HCT116 (cell line): ENCODE data around the gene DDX20. TPM values are rescaled to one million over a fixed set of nuclear protein-coding genes. Genes with fewer than 3 reads are reported as not detected.

Experiments used
- ATAC-seq: fragments of 200-7000 bp; cut with Tn5 transposase; 2 replicates; pipeline ENCODE4 v1.9.1; 2020; ENCODE audit warnings: mild to moderate bottlenecking, moderate library complexity
- BruUV-seq: library from RNA; stranded (reverse); fragments of 400-500 nt; replicated peaks from 2 replicates; lab custom pipeline; 2021; lab: Mats Ljungman, UMichigan
- CTCF ChIA-PET: fragments of 300-600 bp; sonication (Branson Sonifier 250); formaldehyde crosslinking; loops from one replicate; lab custom pipeline; 2021; ENCODE audit warnings: antibody characterized with exemption; lab: Charles Lee
- POLR2A ChIA-PET: fragments of 300-600, 350-600 bp; sonication (Branson Sonifier 250); formaldehyde crosslinking; loops from one replicate; lab custom pipeline; 2021; ENCODE audit warnings: antibody characterized with exemption; lab: Charles Lee
- RAD21 ChIA-PET, 2 experiments: fragments of 300-600 bp; sonication (Branson Sonifier 250); formaldehyde crosslinking; loops; one replicate each; lab custom pipeline; 2023; ENCODE audit warnings: low total read pairs in 2 of 2; ENCODE audit not compliant: uncharacterized antibody in 2 of 2, unreplicated experiment in 2 of 2, low non-redundant PET in 1 of 2; lab: Charles Lee
- DNase-seq: peaks from one replicate; pipeline ENCODE4 v3.0.0-alpha.2; 2010; ENCODE audit warnings: low read depth, low spot score
- H2AFZ ChIP-seq: fragments of 200-600 bp; shearing (Covaris generic), sonication (generic); 2 replicates; pipeline ENCODE4 v1.6.1; 2017; ENCODE audit warnings: low read depth, mixed run types, mixed read lengths, antibody characterized with exemption, low read length; ENCODE audit not compliant: poor library complexity, severe bottlenecking
- H3K27ac ChIP-seq: 2 replicates; pipeline ENCODE4 v1.5.1; 2012; ENCODE audit warnings: low read depth, low read length
- H3K27me3 ChIP-seq: fragments of 200-600 bp; sonication (generic); 2 replicates; pipeline ENCODE4 v1.6.1; 2016; ENCODE audit warnings: mixed run types, low read length, mixed read lengths; ENCODE audit not compliant: insufficient read depth
- H3K36me3 ChIP-seq, 2 experiments: fragments of 200-500 bp in 1 of 2; fragments of 200-600 bp in 1 of 2; sonication (Bioruptor generic) in 1 of 2; sonication (generic) in 1 of 2; 2 replicates each; pipeline versions ENCODE4 v1.5.1 to v1.6.1; 2014 to 2016; ENCODE audit warnings: low read length in 2 of 2, inconsistent platforms in 1 of 2, mixed read lengths in 1 of 2, mixed run types in 1 of 2; ENCODE audit not compliant: insufficient read depth in 2 of 2, control insufficient read depth in 1 of 2
- H3K4me1 ChIP-seq, 2 experiments: fragments of 200-600 bp in 1 of 2; sonication (generic) in 1 of 2; 2 replicates each; pipeline versions ENCODE4 v1.5.1 to v1.6.1; 2012 to 2017; ENCODE audit warnings: low read length in 2 of 2, inconsistent platforms in 1 of 2, mild to moderate bottlenecking in 1 of 2, mixed read lengths in 1 of 2, mixed run types in 1 of 2, moderate library complexity in 1 of 2; ENCODE audit not compliant: insufficient read depth in 2 of 2, control insufficient read depth in 1 of 2
- H3K4me2 ChIP-seq: fragments of 200-600 bp; sonication (generic); 2 replicates; pipeline ENCODE4 v1.6.1; 2017; ENCODE audit warnings: mixed run types, low read length, mixed read lengths
- H3K4me3 ChIP-seq, 2 experiments: fragments of 200-600 bp in 1 of 2; sonication (generic) in 1 of 2; replicated peaks in 1 of 2; 2 replicates each; pipeline ENCODE4 v1.5.1; 2011 to 2016; ENCODE audit warnings: low read length in 2 of 2, control low read depth in 1 of 2, low read depth in 1 of 2, mild to moderate bottlenecking in 1 of 2, mixed read lengths in 1 of 2, mixed run types in 1 of 2
- H3K79me2 ChIP-seq: fragments of 200-600 bp; sonication (generic); 2 replicates; pipeline ENCODE4 v1.6.1; 2017; ENCODE audit warnings: mild to moderate bottlenecking, mixed run types, low read length, moderate library complexity, mixed read lengths; ENCODE audit not compliant: insufficient read depth
- H3K9ac ChIP-seq: fragments of 200-600 bp; sonication (generic); 2 replicates; pipeline ENCODE4 v1.6.1; 2016; ENCODE audit warnings: low read length, mixed read lengths
- H3K9me2 ChIP-seq: fragments of 200-600 bp; sonication (generic), shearing (Covaris generic); 2 replicates; pipeline ENCODE4 v1.6.1; 2017; ENCODE audit warnings: mixed run types, mild to moderate bottlenecking, moderate library complexity; ENCODE audit not compliant: insufficient read depth
- H3K9me3 ChIP-seq, 2 experiments: fragments of 200-500 bp in 1 of 2; fragments of 200-600 bp in 1 of 2; sonication (Bioruptor generic) in 1 of 2; sonication (generic) in 1 of 2; 2 replicates each; pipeline ENCODE4 v1.6.1; 2014 to 2017; ENCODE audit warnings: low read length in 2 of 2, mixed read lengths in 2 of 2, inconsistent platforms in 1 of 2, low read depth in 1 of 2, mild to moderate bottlenecking in 1 of 2, mixed run types in 1 of 2, moderate library complexity in 1 of 2; ENCODE audit not compliant: control insufficient read depth in 1 of 2, insufficient read depth in 1 of 2
- H4K20me1 ChIP-seq: fragments of 200-600 bp; sonication (generic), shearing (Covaris generic); 2 replicates; pipeline ENCODE4 v1.6.1; 2017; ENCODE audit warnings: mixed run types, mild to moderate bottlenecking, moderate library complexity; ENCODE audit not compliant: insufficient read depth
- CBX3 ChIP-seq: IDR thresholded peaks from 2 replicates; pipeline ENCODE4 v1.6.1; 2012; ENCODE audit warnings: low read depth
- CEBPB ChIP-seq: IDR thresholded peaks from 2 replicates; pipeline ENCODE4 v1.6.1; 2012; ENCODE audit warnings: low read depth
- EGR1 ChIP-seq: IDR thresholded peaks from 2 replicates; pipeline ENCODE4 v1.6.1; 2012; ENCODE audit warnings: low read depth
- ELF1 ChIP-seq: IDR thresholded peaks from 2 replicates; pipeline ENCODE4 v1.6.1; 2012; ENCODE audit warnings: low read depth, borderline replicate concordance
- EZH2 ChIP-seq: fragments of 200-600 bp; sonication (generic); IDR thresholded peaks from 2 replicates; pipeline ENCODE4 v1.6.1; 2017; ENCODE audit warnings: antibody characterized with exemption, mixed run types
- EZH2phosphoT487 ChIP-seq: fragments of 200-600 bp; IDR thresholded peaks from 2 replicates; pipeline ENCODE4 v1.6.1; 2018; ENCODE audit warnings: antibody characterized with exemption, borderline replicate concordance
- RAD21 ChIP-seq: IDR thresholded peaks from 2 replicates; pipeline ENCODE4 v1.6.1; 2012; ENCODE audit warnings: low read depth, mild to moderate bottlenecking
- SIN3A ChIP-seq: IDR thresholded peaks from 2 replicates; pipeline ENCODE4 v1.6.1; 2012; ENCODE audit warnings: low read depth
- SP1 ChIP-seq: IDR thresholded peaks from 2 replicates; pipeline ENCODE4 v1.6.1; 2012; ENCODE audit warnings: low read depth
- TCF7L2 ChIP-seq: IDR thresholded peaks from 2 replicates; pipeline ENCODE4 v1.7.0; 2011; ENCODE audit warnings: borderline replicate concordance, inconsistent platforms; ENCODE audit not compliant: insufficient read depth, insufficient read length; ENCODE audit errors: extremely low read depth
- YY1 ChIP-seq: IDR thresholded peaks from 2 replicates; pipeline ENCODE4 v1.6.1; 2011; ENCODE audit warnings: low read length, low read depth, moderate library complexity, mild to moderate bottlenecking; ENCODE audit not compliant: insufficient replicate concordance; ENCODE audit errors: extremely low read depth
- ZFX ChIP-seq: fragments of 450-650 bp; IDR thresholded peaks from 2 replicates; pipeline ENCODE4 v1.6.1; 2017
- ZNF274 ChIP-seq: fragments of 200-500 bp; sonication (Bioruptor generic); IDR thresholded peaks from 2 replicates; pipeline ENCODE4 v1.6.1; 2014; ENCODE audit warnings: mild to moderate bottlenecking, low read depth, low read length, inconsistent platforms
- intact Hi-C: fragments of 100-400 bp; cut with micrococcal nuclease; formaldehyde crosslinking; loops from 2 replicates; pipeline ENCODE4 v1.10.0; 2022
- total RNA-seq: library from RNA; stranded (reverse); gene quantifications from one replicate; pipeline ENCODE4 v1.2.1, GENCODE V29; 2021; ENCODE audit not compliant: unreplicated experiment
- TF ChIP-seq, protein P1 (sequence below): IDR thresholded peaks from 2 replicates; pipeline ENCODE4 v1.6.1; 2012
- TF ChIP-seq, protein P2 (sequence below): IDR thresholded peaks from 2 replicates; pipeline ENCODE4 v1.6.1; 2011; ENCODE audit warnings: mild to moderate bottlenecking, low read length, moderate library complexity; ENCODE audit not compliant: insufficient replicate concordance; ENCODE audit errors: extremely low read depth
- TF ChIP-seq, protein P3 (sequence below): IDR thresholded peaks from 2 replicates; pipeline ENCODE4 v1.6.1; 2012
- TF ChIP-seq, protein P4 (sequence below): IDR thresholded peaks from 2 replicates; pipeline ENCODE4 v1.6.1; 2012; ENCODE audit warnings: low read depth

Gene DDX20
- total RNA-seq, 1 experiment from 2014 or later, result 14.9 TPM

DNA sequence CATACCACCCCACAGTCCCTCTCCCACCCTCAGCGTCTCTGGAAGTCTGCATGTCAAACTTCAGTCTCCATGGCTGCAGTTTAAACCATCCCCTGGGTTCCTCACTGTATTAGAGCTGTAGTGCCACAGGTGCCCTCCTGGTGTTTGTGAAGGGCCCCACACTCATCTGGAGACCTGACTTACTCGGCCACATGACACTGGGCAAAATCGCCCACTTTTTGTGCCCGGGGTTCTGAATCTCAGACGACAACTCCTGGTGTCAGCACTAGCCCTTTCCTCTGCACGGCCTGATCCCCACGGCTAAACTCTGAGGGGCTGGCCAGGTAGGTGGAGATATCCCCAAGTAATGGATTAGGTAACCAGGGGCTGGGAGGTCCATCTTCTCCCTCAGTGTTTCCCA is 23.0 kb upstream of the DDX20 start (continued):
- TF ChIP-seq, protein P1, sequence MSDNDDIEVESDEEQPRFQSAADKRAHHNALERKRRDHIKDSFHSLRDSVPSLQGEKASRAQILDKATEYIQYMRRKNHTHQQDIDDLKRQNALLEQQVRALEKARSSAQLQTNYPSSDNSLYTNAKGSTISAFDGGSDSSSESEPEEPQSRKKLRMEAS, result no peak
- no peak for TF ChIP-seq SP1
- TF ChIP-seq, protein P2, sequence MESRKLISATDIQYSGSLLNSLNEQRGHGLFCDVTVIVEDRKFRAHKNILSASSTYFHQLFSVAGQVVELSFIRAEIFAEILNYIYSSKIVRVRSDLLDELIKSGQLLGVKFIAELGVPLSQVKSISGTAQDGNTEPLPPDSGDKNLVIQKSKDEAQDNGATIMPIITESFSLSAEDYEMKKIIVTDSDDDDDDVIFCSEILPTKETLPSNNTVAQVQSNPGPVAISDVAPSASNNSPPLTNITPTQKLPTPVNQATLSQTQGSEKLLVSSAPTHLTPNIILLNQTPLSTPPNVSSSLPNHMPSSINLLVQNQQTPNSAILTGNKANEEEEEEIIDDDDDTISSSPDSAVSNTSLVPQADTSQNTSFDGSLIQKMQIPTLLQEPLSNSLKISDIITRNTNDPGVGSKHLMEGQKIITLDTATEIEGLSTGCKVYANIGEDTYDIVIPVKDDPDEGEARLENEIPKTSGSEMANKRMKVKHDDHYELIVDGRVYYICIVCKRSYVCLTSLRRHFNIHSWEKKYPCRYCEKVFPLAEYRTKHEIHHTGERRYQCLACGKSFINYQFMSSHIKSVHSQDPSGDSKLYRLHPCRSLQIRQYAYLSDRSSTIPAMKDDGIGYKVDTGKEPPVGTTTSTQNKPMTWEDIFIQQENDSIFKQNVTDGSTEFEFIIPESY, result no peak
- TF ChIP-seq EZH2phosphoT487, result no peak
- TF ChIP-seq, protein P3, sequence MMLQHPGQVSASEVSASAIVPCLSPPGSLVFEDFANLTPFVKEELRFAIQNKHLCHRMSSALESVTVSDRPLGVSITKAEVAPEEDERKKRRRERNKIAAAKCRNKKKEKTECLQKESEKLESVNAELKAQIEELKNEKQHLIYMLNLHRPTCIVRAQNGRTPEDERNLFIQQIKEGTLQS, result no peak
- TF ChIP-seq ZFX, result no peak
- no peak for TF ChIP-seq YY1
- TF ChIP-seq TCF7L2, result no peak
- no peak for TF ChIP-seq ELF1
- no peak for TF ChIP-seq ZNF274
- TF ChIP-seq, all 23 proteins: peak for 0

DNA sequence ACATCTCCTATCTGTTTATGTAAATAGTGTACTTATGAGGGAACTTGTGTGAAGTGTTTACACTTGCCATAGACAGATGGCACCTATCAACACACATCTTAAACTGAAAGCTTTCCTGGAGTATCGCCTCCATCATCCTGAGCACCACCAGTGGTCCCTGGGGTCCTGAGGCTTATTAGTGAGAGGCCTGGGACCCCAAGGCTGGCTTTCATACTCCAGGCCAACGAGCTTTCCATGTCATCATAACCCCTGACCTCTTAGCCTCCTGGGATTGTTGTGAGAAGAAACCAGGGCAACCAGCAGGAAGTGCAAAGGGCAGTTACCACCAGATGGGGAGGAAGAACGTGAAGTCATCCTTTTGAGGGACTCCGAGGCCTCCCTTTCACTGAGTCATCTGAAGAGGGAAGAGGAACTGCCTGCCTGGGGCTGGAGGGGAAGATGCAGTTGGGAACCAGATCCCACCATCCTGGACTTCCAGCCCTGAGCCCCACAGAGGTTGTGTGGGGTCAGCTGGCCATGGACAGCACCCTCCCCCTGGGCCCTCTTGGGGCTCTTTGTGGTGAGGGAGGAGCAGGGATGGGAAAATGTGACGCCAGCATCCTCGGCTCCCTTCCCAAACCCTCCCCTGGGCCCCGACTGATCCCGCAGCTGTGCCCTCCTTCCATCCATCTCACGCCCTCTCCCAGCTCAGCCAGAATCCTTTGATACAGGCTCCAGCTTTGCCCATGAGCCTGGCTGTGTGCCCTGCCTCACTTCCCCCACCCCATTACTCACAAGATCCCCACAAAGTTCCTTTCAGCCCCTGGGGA is 22.3 kb upstream of the DDX20 start:
- BruUV-seq, result no TSS peak
- Histone ChIP-seq H3K4me1 (peaks cover 9 to 10% of the 10 kb centered on the region in 2 experiments; a peak in 3 of 4 replicates), H3K27me3 (no peaks in the 10 kb centered on the region), H4K20me1 (no peaks in the 10 kb centered on the region), H2AFZ (no peak overlapping the region), H3K4me3 (no peak overlapping the region), H3K79me2 (no peaks in the 10 kb centered on the region), H3K9me2 (no peaks in the 10 kb centered on the region), H3K4me2 (no peak overlapping the region), H3K27ac (no peak overlapping the region), H3K9ac (no peak overlapping the region), H3K9me3 (no peaks in the 10 kb centered on the region), H3K36me3 (no peaks in the 10 kb centered on the region)
- ATAC-seq, result no peak
- DNase-seq, result no peak
- intact Hi-C loops, result no loop called here
- ChIA-PET RAD21 (no interaction called here), POLR2A (no interaction called here), CTCF (no interaction called here)
- TF ChIP-seq, protein P1, result no peak
- TF ChIP-seq CEBPB (no peak), SIN3A (no peak), ZFX (no peak), ZNF274 (no peak), SP1 (no peak), EZH2phosphoT487 (no peak), EZH2 (no peak), EGR1 (no peak), TCF7L2 (no peak), RAD21 (no peak), CBX3 (no peak)
- TF ChIP-seq, protein P4, sequence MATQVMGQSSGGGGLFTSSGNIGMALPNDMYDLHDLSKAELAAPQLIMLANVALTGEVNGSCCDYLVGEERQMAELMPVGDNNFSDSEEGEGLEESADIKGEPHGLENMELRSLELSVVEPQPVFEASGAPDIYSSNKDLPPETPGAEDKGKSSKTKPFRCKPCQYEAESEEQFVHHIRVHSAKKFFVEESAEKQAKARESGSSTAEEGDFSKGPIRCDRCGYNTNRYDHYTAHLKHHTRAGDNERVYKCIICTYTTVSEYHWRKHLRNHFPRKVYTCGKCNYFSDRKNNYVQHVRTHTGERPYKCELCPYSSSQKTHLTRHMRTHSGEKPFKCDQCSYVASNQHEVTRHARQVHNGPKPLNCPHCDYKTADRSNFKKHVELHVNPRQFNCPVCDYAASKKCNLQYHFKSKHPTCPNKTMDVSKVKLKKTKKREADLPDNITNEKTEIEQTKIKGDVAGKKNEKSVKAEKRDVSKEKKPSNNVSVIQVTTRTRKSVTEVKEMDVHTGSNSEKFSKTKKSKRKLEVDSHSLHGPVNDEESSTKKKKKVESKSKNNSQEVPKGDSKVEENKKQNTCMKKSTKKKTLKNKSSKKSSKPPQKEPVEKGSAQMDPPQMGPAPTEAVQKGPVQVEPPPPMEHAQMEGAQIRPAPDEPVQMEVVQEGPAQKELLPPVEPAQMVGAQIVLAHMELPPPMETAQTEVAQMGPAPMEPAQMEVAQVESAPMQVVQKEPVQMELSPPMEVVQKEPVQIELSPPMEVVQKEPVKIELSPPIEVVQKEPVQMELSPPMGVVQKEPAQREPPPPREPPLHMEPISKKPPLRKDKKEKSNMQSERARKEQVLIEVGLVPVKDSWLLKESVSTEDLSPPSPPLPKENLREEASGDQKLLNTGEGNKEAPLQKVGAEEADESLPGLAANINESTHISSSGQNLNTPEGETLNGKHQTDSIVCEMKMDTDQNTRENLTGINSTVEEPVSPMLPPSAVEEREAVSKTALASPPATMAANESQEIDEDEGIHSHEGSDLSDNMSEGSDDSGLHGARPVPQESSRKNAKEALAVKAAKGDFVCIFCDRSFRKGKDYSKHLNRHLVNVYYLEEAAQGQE, result no peak
- TF ChIP-seq, protein P3, result no peak
